K562 (cell line): ENCODE data around the gene ITGA3.

Experiments used
- LEF1 ChIP-seq: fragments of 450-650 bp; IDR thresholded peaks from 2 replicates; pipeline ENCODE4 v1.6.1; 2016; ENCODE audit warnings: mild to moderate bottlenecking
- MAX ChIP-seq: sonication (generic); formaldehyde crosslinking; IDR thresholded peaks from 2 replicates; pipeline ENCODE4 v1.9.0; 2022; ENCODE audit warnings: mild to moderate bottlenecking, missing genetic modification reagents
- POLR2AphosphoS5 ChIP-seq: IDR thresholded peaks from 2 replicates; pipeline ENCODE4 v1.6.1; 2011; ENCODE audit warnings: mild to moderate bottlenecking, low read depth, low read length, moderate library complexity; ENCODE audit not compliant: control insufficient read depth, insufficient read depth
- RCOR1 ChIP-seq, 2 experiments: IDR thresholded peaks; 2 replicates each; pipeline ENCODE4 v1.6.1; 2012; ENCODE audit warnings: low read depth in 2 of 2, low read length in 2 of 2, borderline replicate concordance in 1 of 2, improper control_type of control experiment in 1 of 2
- STAT5A ChIP-seq: IDR thresholded peaks from 2 replicates; pipeline ENCODE4 v1.6.1; 2012; ENCODE audit warnings: low read length, inconsistent platforms, borderline replicate concordance
- U2AF2 ChIP-seq: fragments of 200-400 bp; formaldehyde crosslinking; optimal IDR thresholded peaks from 2 replicates; pipeline ENCODE3; 2017; ENCODE audit warnings: low read depth, mild to moderate bottlenecking, low read length
- ZNF778 ChIP-seq: fragments of 450-650 bp; formaldehyde crosslinking; IDR thresholded peaks from 2 replicates; pipeline ENCODE4 v1.4.0; 2020; ENCODE audit warnings: mild to moderate bottlenecking, moderate library complexity
- TF ChIP-seq, protein P1 (sequence below), 2 experiments: fragments of 450-650 bp in 1 of 2; sonication (generic) in 1 of 2; formaldehyde crosslinking in 1 of 2; IDR thresholded peaks; 2 replicates each; pipeline versions ENCODE4 v1.7.1 to v1.9.0; 2016 to 2022; ENCODE audit warnings: inconsistent platforms in 1 of 2, mild to moderate bottlenecking in 1 of 2, missing genetic modification reagents in 1 of 2

GRCh38 chr17:50067996-50068395, 12.1 kb downstream of the ITGA3 start:
- no peak for TF ChIP-seq U2AF2
- TF ChIP-seq MAX (CRISPR knock-in tag), result no peak
- no peak for TF ChIP-seq LEF1
- TF ChIP-seq STAT5A, result no peak
- TF ChIP-seq RCOR1 (IDR thresholded peaks at IDR 0.05; ENCODE audit: borderline replicate concordance in 1 of 2, low read depth in 2 of 2, low read length in 2 of 2), result no peak
- TF ChIP-seq, protein P1, sequence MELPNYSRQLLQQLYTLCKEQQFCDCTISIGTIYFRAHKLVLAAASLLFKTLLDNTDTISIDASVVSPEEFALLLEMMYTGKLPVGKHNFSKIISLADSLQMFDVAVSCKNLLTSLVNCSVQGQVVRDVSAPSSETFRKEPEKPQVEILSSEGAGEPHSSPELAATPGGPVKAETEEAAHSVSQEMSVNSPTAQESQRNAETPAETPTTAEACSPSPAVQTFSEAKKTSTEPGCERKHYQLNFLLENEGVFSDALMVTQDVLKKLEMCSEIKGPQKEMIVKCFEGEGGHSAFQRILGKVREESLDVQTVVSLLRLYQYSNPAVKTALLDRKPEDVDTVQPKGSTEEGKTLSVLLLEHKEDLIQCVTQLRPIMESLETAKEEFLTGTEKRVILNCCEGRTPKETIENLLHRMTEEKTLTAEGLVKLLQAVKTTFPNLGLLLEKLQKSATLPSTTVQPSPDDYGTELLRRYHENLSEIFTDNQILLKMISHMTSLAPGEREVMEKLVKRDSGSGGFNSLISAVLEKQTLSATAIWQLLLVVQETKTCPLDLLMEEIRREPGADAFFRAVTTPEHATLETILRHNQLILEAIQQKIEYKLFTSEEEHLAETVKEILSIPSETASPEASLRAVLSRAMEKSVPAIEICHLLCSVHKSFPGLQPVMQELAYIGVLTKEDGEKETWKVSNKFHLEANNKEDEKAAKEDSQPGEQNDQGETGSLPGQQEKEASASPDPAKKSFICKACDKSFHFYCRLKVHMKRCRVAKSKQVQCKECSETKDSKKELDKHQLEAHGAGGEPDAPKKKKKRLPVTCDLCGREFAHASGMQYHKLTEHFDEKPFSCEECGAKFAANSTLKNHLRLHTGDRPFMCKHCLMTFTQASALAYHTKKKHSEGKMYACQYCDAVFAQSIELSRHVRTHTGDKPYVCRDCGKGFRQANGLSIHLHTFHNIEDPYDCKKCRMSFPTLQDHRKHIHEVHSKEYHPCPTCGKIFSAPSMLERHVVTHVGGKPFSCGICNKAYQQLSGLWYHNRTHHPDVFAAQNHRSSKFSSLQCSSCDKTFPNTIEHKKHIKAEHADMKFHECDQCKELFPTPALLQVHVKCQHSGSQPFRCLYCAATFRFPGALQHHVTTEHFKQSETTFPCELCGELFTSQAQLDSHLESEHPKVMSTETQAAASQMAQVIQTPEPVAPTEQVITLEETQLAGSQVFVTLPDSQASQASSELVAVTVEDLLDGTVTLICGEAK (IDR thresholded peaks at IDR 0.05), result no peak
- TF ChIP-seq, protein P1 (CRISPR knock-in tag; IDR thresholded peaks at IDR 0.05), result no peak
- no peak for TF ChIP-seq POLR2AphosphoS5
- TF ChIP-seq ZNF778, result no peak
